ENCODE data around the gene MYPN. TPM values are rescaled to one million over a fixed set of nuclear protein-coding genes. Genes with fewer than 3 reads are reported as not detected.
"Not testable (repeated sequence)": the region's sequence is repeated elsewhere in the genome, so short reads cannot be mapped to it uniquely, and the experiment has no call there.

Gene MYPN
- total RNA-seq, 1 experiment from 2014 or later: not detected

- Mint-ChIP-seq H3K27ac (ENCODE audit: unreplicated experiment) (no peak overlapping the region), H3K36me3 (ENCODE audit: insufficient read depth, unreplicated experiment) (no peaks in the 10 kb centered on the region), H3K4me3 (ENCODE audit: unreplicated experiment) (no peak overlapping the region), H3K4me1 (ENCODE audit: low read depth, unreplicated experiment) (no peaks in the 10 kb centered on the region), H3K9me3 (ENCODE audit: unreplicated experiment) (peaks cover 9% of the 10 kb centered on the region), H3K27me3 (ENCODE audit: insufficient read depth, unreplicated experiment) (peaks cover 38% of the 10 kb centered on the region)
- TF ChIP-seq, protein P1, sequence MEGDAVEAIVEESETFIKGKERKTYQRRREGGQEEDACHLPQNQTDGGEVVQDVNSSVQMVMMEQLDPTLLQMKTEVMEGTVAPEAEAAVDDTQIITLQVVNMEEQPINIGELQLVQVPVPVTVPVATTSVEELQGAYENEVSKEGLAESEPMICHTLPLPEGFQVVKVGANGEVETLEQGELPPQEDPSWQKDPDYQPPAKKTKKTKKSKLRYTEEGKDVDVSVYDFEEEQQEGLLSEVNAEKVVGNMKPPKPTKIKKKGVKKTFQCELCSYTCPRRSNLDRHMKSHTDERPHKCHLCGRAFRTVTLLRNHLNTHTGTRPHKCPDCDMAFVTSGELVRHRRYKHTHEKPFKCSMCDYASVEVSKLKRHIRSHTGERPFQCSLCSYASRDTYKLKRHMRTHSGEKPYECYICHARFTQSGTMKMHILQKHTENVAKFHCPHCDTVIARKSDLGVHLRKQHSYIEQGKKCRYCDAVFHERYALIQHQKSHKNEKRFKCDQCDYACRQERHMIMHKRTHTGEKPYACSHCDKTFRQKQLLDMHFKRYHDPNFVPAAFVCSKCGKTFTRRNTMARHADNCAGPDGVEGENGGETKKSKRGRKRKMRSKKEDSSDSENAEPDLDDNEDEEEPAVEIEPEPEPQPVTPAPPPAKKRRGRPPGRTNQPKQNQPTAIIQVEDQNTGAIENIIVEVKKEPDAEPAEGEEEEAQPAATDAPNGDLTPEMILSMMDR (IDR thresholded peaks at IDR 0.05; ENCODE audit: insufficient read depth in 1 of 2, low read depth in 1 of 2, low read length in 1 of 2, severe bottlenecking in 1 of 2, unreplicated experiment in 1 of 2): peak; percentile 3 to 12
- no peak for DNase-seq
- POLR2A ChIA-PET: no interaction called here
- Histone ChIP-seq H3K4me1 (no peaks in the 10 kb centered on the region), H3K9me3 (peaks cover 7% of the 10 kb centered on the region; the same call in 1 of the 2 replicates), H3K36me3 (ENCODE audit: control insufficient read depth, insufficient read depth, low read length) (no peaks in the 10 kb centered on the region), H3K4me3 (ENCODE audit: low read depth, low read length) (no peak overlapping the region), H3K27me3 (replicated peaks; ENCODE audit: control insufficient read depth, insufficient read depth, low read length) (no peaks in the 10 kb centered on the region)
- intact Hi-C loops (cut with micrococcal nuclease; ENCODE audit: unreplicated experiment): no loop called here
- CTCF ChIA-PET: no interaction called here
- BruUV-seq (replicated peaks): no TSS peak
These were observed 85.0 kb downstream of the MYPN start for GRCh38 chr10:68194290-68194689.

DNA sequence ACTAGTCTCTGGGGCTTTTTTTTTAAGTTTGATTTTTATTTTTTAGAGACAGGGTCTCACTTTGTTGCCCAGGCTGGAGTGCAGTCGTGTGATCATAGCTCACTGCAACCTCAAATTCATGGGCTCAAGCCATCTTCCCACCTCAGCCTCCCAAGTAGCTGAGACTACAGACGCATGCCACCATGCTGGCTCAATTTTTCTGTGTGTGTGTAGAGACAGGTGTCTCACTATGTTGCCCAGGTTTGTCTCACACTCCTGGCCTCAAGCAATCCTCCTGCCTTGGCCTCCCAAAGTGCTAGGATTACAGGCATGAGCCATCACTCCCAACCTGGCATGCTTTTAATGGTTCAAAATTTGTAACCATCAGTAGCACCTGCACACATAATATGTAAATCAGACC lies 86.5 kb downstream of the MYPN start:
- H3K4me3 ChIP-seq (ENCODE audit: low read depth, low read length); BruUV-seq (replicated peaks); POLR2A ChIA-PET; DNase-seq; H3K27ac Mint-ChIP-seq (ENCODE audit: unreplicated experiment); H3K9me3 Mint-ChIP-seq (ENCODE audit: unreplicated experiment); H3K27me3 ChIP-seq (replicated peaks; ENCODE audit: control insufficient read depth, insufficient read depth, low read length); H3K4me1 ChIP-seq; H3K36me3 Mint-ChIP-seq (ENCODE audit: insufficient read depth, unreplicated experiment); H3K4me1 Mint-ChIP-seq (ENCODE audit: low read depth, unreplicated experiment); H3K36me3 ChIP-seq (ENCODE audit: control insufficient read depth, insufficient read depth, low read length); H3K9me3 ChIP-seq; H3K4me3 Mint-ChIP-seq (ENCODE audit: unreplicated experiment); intact Hi-C loops (cut with micrococcal nuclease; ENCODE audit: unreplicated experiment): not testable (repeated sequence)
- CTCF ChIA-PET: interaction anchor here (1.8 kb wide), 1 partner anchor 17 kb away, joined by 10 read pairs; no protein-coding TSS in a partner anchor
- H3K27me3 Mint-ChIP-seq (ENCODE audit: insufficient read depth, unreplicated experiment): peaks cover 40% of the 10 kb centered on the region

DNA sequence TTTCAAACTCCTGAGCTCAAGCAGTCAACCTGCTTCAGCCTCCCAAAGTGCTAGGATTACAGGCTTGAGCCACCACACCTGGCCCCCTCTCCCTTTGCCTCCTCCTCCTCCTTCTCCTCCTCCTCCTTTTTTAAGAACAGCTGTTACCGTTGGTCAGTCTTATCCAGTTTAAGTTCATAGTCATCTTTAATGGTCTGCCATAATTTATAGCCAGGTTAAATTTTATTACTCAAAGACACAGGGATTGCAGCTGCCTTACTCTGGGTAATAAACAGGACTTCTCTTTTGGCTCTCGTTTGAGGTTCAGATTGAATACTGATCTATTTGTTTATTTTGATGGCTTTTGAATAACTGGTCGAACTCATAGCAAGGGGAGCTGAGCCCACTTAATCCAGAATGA lies 87.4 kb downstream of the MYPN start:
- Mint-ChIP-seq H3K9me3 (ENCODE audit: unreplicated experiment) (peaks cover 6% of the 10 kb centered on the region), H3K36me3 (ENCODE audit: insufficient read depth, unreplicated experiment) (no peaks in the 10 kb centered on the region), H3K4me3 (ENCODE audit: unreplicated experiment) (no peak overlapping the region), H3K27me3 (ENCODE audit: insufficient read depth, unreplicated experiment) (peaks cover 41% of the 10 kb centered on the region), H3K4me1 (ENCODE audit: low read depth, unreplicated experiment) (no peaks in the 10 kb centered on the region), H3K27ac (ENCODE audit: unreplicated experiment) (no peak overlapping the region)
- TF ChIP-seq, protein P1 (IDR thresholded peaks at IDR 0.05; ENCODE audit: insufficient read depth in 1 of 2, low read depth in 1 of 2, low read length in 1 of 2, severe bottlenecking in 1 of 2, unreplicated experiment in 1 of 2): no peak
- no TSS peak for BruUV-seq (replicated peaks)
- H3K36me3 ChIP-seq (ENCODE audit: control insufficient read depth, insufficient read depth, low read length): no peaks in the 10 kb centered on the region
- H3K4me3 ChIP-seq (ENCODE audit: low read depth, low read length): no peak overlapping the region
- POLR2A ChIA-PET: no interaction called here
- peaks cover 4% of the 10 kb centered on the region; the same call in 1 of the 2 replicates for H3K9me3 ChIP-seq
- no peaks in the 10 kb centered on the region for H3K27me3 ChIP-seq (replicated peaks; ENCODE audit: control insufficient read depth, insufficient read depth, low read length)
- DNase-seq: no peak
- intact Hi-C loops (cut with micrococcal nuclease; ENCODE audit: unreplicated experiment): no loop called here
- CTCF ChIA-PET: interaction anchor here (1.8 kb wide), 1 partner anchor 16 kb away, joined by 10 read pairs; no protein-coding TSS in a partner anchor
- H3K4me1 ChIP-seq: no peaks in the 10 kb centered on the region

DNA sequence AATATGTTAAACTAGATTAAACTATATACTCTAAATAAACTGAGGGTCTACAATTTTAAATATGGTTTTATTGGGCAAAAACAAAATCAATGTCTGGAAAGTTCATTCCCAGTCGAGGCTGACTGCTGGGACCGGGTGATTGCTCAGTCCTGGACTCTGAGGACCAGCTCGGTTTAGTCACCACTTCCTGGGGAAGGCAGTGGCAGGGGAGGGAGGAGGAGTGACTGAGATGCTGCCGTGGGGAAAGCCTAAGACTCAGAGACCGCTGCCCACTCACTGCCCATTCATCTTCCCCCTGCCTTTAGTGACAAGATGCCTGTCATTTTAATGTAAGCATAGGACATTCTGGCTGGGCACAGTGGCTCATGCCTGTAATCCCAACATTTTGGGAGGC lies 93.7 kb downstream of the MYPN start:
- Mint-ChIP-seq H3K27ac (ENCODE audit: unreplicated experiment) (no peak overlapping the region), H3K27me3 (ENCODE audit: insufficient read depth, unreplicated experiment) (peaks cover 16% of the 10 kb centered on the region), H3K9me3 (ENCODE audit: unreplicated experiment) (no peaks in the 10 kb centered on the region), H3K4me1 (ENCODE audit: low read depth, unreplicated experiment) (no peaks in the 10 kb centered on the region), H3K36me3 (ENCODE audit: insufficient read depth, unreplicated experiment) (no peaks in the 10 kb centered on the region), H3K4me3 (ENCODE audit: unreplicated experiment) (no peak overlapping the region)
- H3K36me3 ChIP-seq (ENCODE audit: control insufficient read depth, insufficient read depth, low read length): no peaks in the 10 kb centered on the region
- no peak overlapping the region for H3K4me3 ChIP-seq (ENCODE audit: low read depth, low read length)
- intact Hi-C loops (cut with micrococcal nuclease; ENCODE audit: unreplicated experiment): no loop called here
- POLR2A ChIA-PET: interaction anchor here (1.2 kb wide), 1 partner anchor 319 kb away, joined by 3 read pairs; the partner anchor contains the start of gene SIRT1
- TF ChIP-seq, protein P1 (IDR thresholded peaks at IDR 0.05; ENCODE audit: insufficient read depth in 1 of 2, low read depth in 1 of 2, low read length in 1 of 2, severe bottlenecking in 1 of 2, unreplicated experiment in 1 of 2): no peak
- no TSS peak for BruUV-seq (replicated peaks)
- CTCF ChIA-PET: interaction anchor here (1.0 kb wide), 1 partner anchor 10 kb away, joined by 7 read pairs; no protein-coding TSS in a partner anchor
- no peaks in the 10 kb centered on the region for H3K27me3 ChIP-seq (replicated peaks; ENCODE audit: control insufficient read depth, insufficient read depth, low read length)
- no peaks in the 10 kb centered on the region for H3K4me1 ChIP-seq
- no peak for DNase-seq
- no peaks in the 10 kb centered on the region for H3K9me3 ChIP-seq
